ENCODE measurements around the gene DAB2IP.
A peak's percentile ranks its signal among the peaks of the same experiment; 100 is the strongest.
"Not testable (repeated sequence)": the region's sequence is repeated elsewhere in the genome, so short reads cannot be mapped to it uniquely, and the experiment has no call there.

DAB2IP gene

GRCh38 chr9:121790841-121791240 is 139.4 kb downstream of the DAB2IP start:
- TF ChIP-seq POLR2A (IDR thresholded peaks at IDR 0.05; ENCODE audit: low read depth, low read length), result no peak
- FAIRE-seq, result no peak
- no peak for DNase-seq (ENCODE audit: insufficient read length, low spot score)

GRCh38 chr9:121792476-121792875 is 141.0 kb downstream of the DAB2IP start:
- not testable (repeated sequence) for FAIRE-seq; DNase-seq (ENCODE audit: insufficient read length, low spot score)

GRCh38 chr9:121794334-121794733 is 142.9 kb downstream of the DAB2IP start:
- not testable (repeated sequence) for DNase-seq (ENCODE audit: insufficient read length, low spot score); FAIRE-seq

- FAIRE-seq (no peak), DNase-seq (ENCODE audit: insufficient read length, low spot score) (no peak)
- no peak for TF ChIP-seq POLR2A (IDR thresholded peaks at IDR 0.05; ENCODE audit: low read depth, low read length)
Measured at GRCh38 chr9:121797081-121797480, 145.6 kb downstream of the DAB2IP start.

GRCh38 chr9:121798941-121799340 is 147.5 kb downstream of the DAB2IP start:
- no peak for FAIRE-seq
- DNase-seq (ENCODE audit: insufficient read length, low spot score), result no peak
- TF ChIP-seq POLR2A (IDR thresholded peaks at IDR 0.05; ENCODE audit: low read depth, low read length), result no peak

- FAIRE-seq (no peak), DNase-seq (ENCODE audit: insufficient read length, low spot score) (no peak)
- no peak for TF ChIP-seq POLR2A (IDR thresholded peaks at IDR 0.05; ENCODE audit: low read depth, low read length)
Measured at GRCh38 chr9:121800376-121800775, 148.9 kb downstream of the DAB2IP start.

- DNase-seq (ENCODE audit: insufficient read length, low spot score) (no peak), FAIRE-seq (peak; percentile 15)
- TF ChIP-seq POLR2A (IDR thresholded peaks at IDR 0.05; ENCODE audit: low read depth, low read length), result no peak
Measured at GRCh38 chr9:121801579-121801978, 150.1 kb downstream of the DAB2IP start.

GRCh38 chr9:121802753-121803152 is 151.3 kb downstream of the DAB2IP start:
- TF ChIP-seq POLR2A (IDR thresholded peaks at IDR 0.05; ENCODE audit: low read depth, low read length), result no peak
- FAIRE-seq, result no peak
- no peak for DNase-seq (ENCODE audit: insufficient read length, low spot score)

GRCh38 chr9:121807069-121807822 is 155.8 kb downstream of the DAB2IP start:
- no peak for TF ChIP-seq POLR2A (IDR thresholded peaks at IDR 0.05; ENCODE audit: low read depth, low read length)
- DNase-seq (ENCODE audit: insufficient read length, low spot score), result no peak
- FAIRE-seq, result peak; percentile 15

- DNase-seq (ENCODE audit: insufficient read length, low spot score), result no peak
- no peak for TF ChIP-seq POLR2A (IDR thresholded peaks at IDR 0.05; ENCODE audit: low read depth, low read length)
- FAIRE-seq, result no peak
Measured at GRCh38 chr9:121807823-121808278, 156.4 kb downstream of the DAB2IP start.

- TF ChIP-seq POLR2A (IDR thresholded peaks at IDR 0.05; ENCODE audit: low read depth, low read length), result no peak
- FAIRE-seq, result no peak
- no peak for DNase-seq (ENCODE audit: insufficient read length, low spot score)
Measured at GRCh38 chr9:121808781-121809180, 157.3 kb downstream of the DAB2IP start.

GRCh38 chr9:121809356-121810050 is 158.1 kb downstream of the DAB2IP start:
- DNase-seq (ENCODE audit: insufficient read length, low spot score) (no peak), FAIRE-seq (no peak)
- TF ChIP-seq POLR2A (IDR thresholded peaks at IDR 0.05; ENCODE audit: low read depth, low read length), result no peak

GRCh38 chr9:121810489-121810888 is 159.1 kb downstream of the DAB2IP start:
- DNase-seq (ENCODE audit: insufficient read length, low spot score), result no peak
- TF ChIP-seq POLR2A (IDR thresholded peaks at IDR 0.05; ENCODE audit: low read depth, low read length), result no peak
- FAIRE-seq, result no peak

- no peak for DNase-seq (ENCODE audit: insufficient read length, low spot score)
- TF ChIP-seq POLR2A (IDR thresholded peaks at IDR 0.05; ENCODE audit: low read depth, low read length), result no peak
- no peak for FAIRE-seq
Measured at GRCh38 chr9:121811140-121811539, 159.7 kb downstream of the DAB2IP start.

- no peak for FAIRE-seq
- DNase-seq (ENCODE audit: insufficient read length, low spot score), result no peak
- TF ChIP-seq POLR2A (IDR thresholded peaks at IDR 0.05; ENCODE audit: low read depth, low read length), result no peak
Measured at GRCh38 chr9:121811751-121812150, 160.3 kb downstream of the DAB2IP start.
